Activated CD8-positive, alpha-beta memory T cell treated with anti-CD3 and anti-CD28 coated beads for 4 hours (primary cell): ENCODE results near the gene TTLL7.

Experiments
- DNase-seq, 2 donors: peaks; one replicate each; pipeline ENCODE4 v3.0.0-alpha.2; 2020; ENCODE audit warnings: low read depth in 2 of 2

The TTLL7 gene

GRCh38 chr1:83864991-83865390, 133.9 kb downstream of the TTLL7 start:
- DNase-seq: no peak

GRCh38 chr1:83860490-83861221, 138.3 kb downstream of the TTLL7 start:
- DNase-seq: peak; percentile 29 to 45

DNA sequence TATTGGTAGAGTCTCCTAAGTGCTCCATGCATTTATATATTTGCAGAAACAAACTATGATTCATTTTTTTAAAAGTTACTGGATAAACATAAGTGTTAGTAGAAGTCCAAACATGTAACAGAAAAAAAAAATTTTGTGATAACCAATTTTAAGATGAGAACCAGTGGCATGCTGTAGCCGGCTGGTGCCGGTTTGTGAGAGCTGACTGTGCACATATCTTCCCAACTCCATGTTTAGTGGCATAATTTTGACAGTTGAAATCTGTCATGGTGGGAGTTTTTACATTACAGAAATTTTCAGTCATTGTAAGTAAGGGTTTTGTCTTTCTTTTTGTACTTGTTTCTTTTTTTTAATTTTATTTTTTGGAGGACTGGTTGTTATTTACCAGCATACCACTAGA, 141.2 kb downstream of the TTLL7 start:
- DNase-seq: no peak

DNA sequence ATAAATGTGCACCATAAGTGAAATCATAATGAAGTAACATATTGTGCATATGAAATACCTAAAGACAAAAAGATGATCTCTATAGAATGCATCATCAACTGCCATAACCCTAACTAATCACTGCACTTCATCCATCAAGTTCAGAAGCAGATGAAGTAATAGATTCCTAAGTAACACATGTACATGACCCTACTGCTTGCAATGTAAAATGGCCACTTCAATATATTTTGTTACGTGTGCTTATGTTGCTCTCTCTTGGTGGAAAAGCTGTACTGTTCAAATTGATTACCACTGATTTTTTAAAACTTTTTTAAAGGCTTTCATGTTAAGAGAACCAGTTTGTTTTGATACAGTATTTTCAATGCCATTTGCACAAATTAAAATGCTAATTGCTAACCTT, 141.8 kb downstream of the TTLL7 start:
- no peak for DNase-seq

DNA sequence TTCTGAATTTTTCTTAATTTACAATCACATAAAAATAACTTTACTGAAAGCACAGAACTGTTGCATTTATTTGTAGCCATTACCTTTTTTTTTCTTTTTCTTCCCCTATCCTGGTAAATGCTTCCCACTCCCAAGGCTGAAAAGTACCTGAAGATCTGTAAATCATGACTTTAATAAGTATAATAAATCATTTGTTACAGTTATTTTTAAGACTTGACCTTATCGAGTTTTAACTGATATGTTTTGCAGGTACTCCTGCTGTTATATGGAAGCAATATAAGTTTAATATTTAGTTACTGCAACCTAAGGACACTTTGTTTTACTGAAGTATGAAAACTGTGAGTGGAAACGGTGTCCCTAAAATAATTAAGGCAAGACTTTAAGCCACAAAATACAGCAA, 142.6 kb downstream of the TTLL7 start:
- DNase-seq: no peak

- no peak for DNase-seq
These were observed 144.5 kb downstream of the TTLL7 start for GRCh38 chr1:83854456-83854855.

DNA sequence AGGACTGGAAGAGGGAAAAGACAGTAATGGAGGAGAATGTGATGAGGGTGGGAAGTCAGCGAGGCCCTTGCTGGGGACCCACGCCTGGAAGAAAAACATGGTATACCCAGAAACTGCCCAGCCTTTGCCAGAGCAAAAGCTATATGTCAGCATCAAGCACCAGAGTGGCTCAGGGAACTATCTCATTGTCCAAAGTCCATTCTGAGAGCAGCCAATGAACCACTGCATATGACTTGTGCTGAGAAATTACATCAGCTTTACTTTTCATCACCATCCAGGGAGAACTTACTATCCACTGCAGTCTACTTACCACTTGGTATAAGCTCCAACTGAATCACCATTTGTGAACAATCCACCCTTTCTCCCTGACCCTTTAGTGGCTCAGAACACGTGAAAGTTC, 148.1 kb downstream of the TTLL7 start:
- no peak for DNase-seq

GRCh38 chr1:83849191-83850061, 149.5 kb downstream of the TTLL7 start:
- no peak for DNase-seq

GRCh38 chr1:83846138-83846537, 152.8 kb downstream of the TTLL7 start:
- DNase-seq: no peak

GRCh38 chr1:83845437-83846071, 153.4 kb downstream of the TTLL7 start:
- no peak for DNase-seq

DNA sequence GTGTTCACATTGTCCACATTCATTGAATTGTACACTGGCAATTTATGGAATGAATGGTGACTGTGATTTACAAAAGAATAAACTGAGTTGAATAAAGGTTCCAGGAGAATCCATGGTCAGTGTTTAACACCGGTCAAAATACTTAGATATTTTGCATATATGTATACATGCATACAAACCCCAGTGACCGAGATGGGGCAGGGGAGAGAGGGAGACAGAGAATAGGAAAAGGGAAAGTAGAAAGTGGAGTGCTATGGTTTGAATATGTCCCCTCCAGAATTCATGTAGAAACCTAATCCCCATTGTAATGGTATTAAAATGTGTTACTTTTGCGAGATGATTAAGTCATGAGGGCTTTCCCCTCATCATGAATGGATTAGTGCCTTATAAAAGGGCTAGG, 154.4 kb downstream of the TTLL7 start:
- no peak for DNase-seq

DNA sequence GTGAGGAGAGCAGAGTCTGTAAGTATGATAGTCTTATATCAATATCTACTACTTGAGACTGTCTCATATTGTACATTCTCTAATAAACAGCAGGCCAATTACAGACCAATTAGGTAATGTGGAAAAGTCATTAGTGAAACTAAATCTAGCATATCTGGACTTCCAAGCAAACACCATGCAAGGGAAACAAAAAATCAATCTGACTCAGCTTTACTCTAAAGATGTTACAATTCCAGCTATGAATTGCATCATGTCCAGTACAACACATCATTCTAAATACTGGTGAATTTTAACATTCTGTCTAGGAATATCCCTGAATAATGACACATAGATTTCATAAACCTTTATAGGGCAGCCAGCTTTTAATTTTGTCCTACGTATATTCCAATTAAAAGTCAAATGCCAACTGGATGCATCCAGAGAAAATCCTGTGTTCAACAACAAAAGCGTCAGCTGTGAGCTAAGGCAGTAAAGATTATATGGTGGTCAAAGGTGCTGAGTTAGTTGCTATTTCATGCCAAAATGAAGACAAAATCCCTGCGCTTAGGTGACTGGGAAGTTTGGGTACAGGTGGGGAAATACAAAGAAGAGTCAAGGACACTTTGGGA, 159.3 kb downstream of the TTLL7 start:
- no peak for DNase-seq

- no peak for DNase-seq
These were observed 160.4 kb downstream of the TTLL7 start for GRCh38 chr1:83838573-83838972.

DNA sequence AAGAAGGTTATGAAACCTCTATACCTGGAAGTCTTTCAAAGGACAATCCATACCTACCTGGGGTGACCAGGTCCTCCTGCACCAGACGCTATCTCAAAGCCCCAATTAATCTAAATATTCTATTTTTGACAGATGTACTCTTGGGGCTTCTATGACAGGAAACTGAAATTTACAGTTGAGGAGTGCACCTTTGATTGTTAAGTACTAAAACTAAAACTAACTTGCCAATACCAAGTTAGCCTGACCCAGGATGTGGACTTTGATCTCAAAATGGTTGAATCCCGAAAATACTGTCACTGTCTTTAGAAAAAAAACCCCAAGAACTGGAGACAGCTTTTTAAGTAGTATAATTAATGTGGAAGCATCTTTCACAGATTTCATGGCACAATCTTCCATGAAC, 162.4 kb downstream of the TTLL7 start:
- no peak for DNase-seq

GRCh38 chr1:83834621-83835264, 164.2 kb downstream of the TTLL7 start:
- no peak for DNase-seq

DNA sequence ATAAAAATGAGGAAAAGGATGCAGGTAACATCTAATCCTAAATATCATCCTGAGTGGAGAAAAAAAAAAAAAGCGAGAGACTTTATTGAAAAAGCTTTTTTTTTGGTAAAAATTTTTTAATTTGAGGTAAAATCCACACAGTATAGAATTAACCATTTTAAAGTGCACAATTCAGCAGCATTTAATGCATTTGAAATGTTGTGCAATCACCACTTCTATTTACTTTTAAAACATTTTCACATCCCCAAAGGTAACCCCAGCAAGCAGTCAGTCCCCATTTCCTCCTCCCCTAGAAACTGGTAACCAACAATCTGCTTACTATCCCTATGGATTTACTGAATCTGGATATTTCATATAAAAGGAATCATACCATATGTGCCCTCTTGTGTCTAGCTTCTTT, 166.7 kb downstream of the TTLL7 start:
- no peak for DNase-seq

- DNase-seq: no peak
These were observed 169.8 kb downstream of the TTLL7 start for GRCh38 chr1:83829106-83829505.

- no peak for DNase-seq
These were observed 170.5 kb downstream of the TTLL7 start for GRCh38 chr1:83828456-83828855.

DNA sequence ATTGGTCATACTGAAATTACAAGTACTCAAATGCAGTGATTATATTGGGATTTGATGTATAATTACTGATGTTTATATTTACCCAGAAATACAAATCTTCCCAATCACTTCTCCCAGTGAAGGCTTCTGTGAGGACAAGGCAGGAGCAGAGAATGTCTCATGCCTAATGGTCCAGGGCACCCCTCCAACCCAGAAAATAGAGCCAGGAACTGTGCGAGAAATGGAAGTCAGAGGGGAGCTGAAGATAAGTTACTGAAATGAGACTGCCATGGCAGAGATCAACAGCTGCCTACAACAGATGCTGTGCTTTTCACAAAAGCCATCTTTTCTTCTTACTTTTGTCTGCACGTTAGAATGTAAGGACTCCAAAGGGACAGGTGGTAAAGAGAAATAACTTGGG, 171.2 kb downstream of the TTLL7 start:
- DNase-seq: no peak

- no peak for DNase-seq
These were observed 176.7 kb downstream of the TTLL7 start for GRCh38 chr1:83822208-83822607.

- DNase-seq: no peak
These were observed 179.5 kb downstream of the TTLL7 start for GRCh38 chr1:83819436-83819835.

GRCh38 chr1:83818916-83819315, 180.0 kb downstream of the TTLL7 start:
- no peak for DNase-seq
